K562 (cell line): Measurements from ENCODE around the gene CREB5. TPM values are rescaled to one million over a fixed set of nuclear protein-coding genes. Genes with fewer than 3 reads are reported as not detected.

Source experiments
- ATAC-seq: fragments of 200-7000 bp; cut with Tn5 transposase; 3 replicates; pipeline ENCODE4 v1.9.1; 2020; ENCODE audit warnings: moderate library complexity
- BruUV-seq: library from RNA; stranded (reverse); fragments of 400-500 nt; replicated peaks from 2 replicates; lab custom pipeline; 2021; lab: Mats Ljungman, UMichigan
- CTCF ChIA-PET: fragments of 300-600 bp; formaldehyde crosslinking; extraction: SDS; loops from one replicate; lab custom pipeline; 2021; ENCODE audit warnings: low intra/inter-chr PET ratio; lab: Yijun Ruan, JAX
- POLR2A ChIA-PET: fragments of 300-600, 350-650 bp; sonication (Branson Sonifier 250); formaldehyde crosslinking; extraction: SDS; loops from one replicate; lab custom pipeline; 2021; ENCODE audit warnings: antibody characterized with exemption, inconsistent platforms; lab: Yijun Ruan, JAX
- DNase-seq, 4 experiments: peaks; one replicate each; pipeline versions ENCODE4 v3.0.0 to v3.0.0-alpha.2; 2011 to 2018; ENCODE audit warnings: low spot score in 3 of 4, mixed read lengths in 3 of 4; ENCODE audit errors: extremely low read depth in 1 of 4
- FAIRE-seq: peaks from 2 replicates; lab custom pipeline; 2011; peaks lifted over from hg19 to GRCh38; lab: Jason Lieb, UNC
- H2AFZ ChIP-seq: 2 replicates; pipeline ENCODE4 v1.6.0; 2011; ENCODE audit warnings: low read depth, low read length, control low read depth, inconsistent platforms
- H3K27ac ChIP-seq: fragments of 200-600 bp; 3 replicates; pipeline ENCODE4 v1.8.0; 2011; ENCODE audit warnings: low read depth, mild to moderate bottlenecking, control low read depth, inconsistent platforms, low read length, moderate library complexity, mixed read lengths; ENCODE audit errors: extremely low read depth
- H3K27me3 ChIP-seq, 2 experiments: fragments of 300-600 bp in 1 of 2; 2 replicates in 1 of 2; 3 replicates in 1 of 2; pipeline versions ENCODE4 v1.6.0 to v1.8.0; 2011; ENCODE audit warnings: inconsistent platforms in 2 of 2, low read length in 2 of 2, mild to moderate bottlenecking in 1 of 2, mixed read lengths in 1 of 2, moderate library complexity in 1 of 2; ENCODE audit not compliant: control insufficient read depth in 2 of 2, insufficient read depth in 2 of 2
- H3K36me3 ChIP-seq: fragments of 300-600 bp; 3 replicates; pipeline ENCODE4 v1.8.0; 2011; ENCODE audit warnings: mild to moderate bottlenecking, low read length, inconsistent platforms; ENCODE audit not compliant: control insufficient read depth, insufficient read depth
- H3K4me1 ChIP-seq, 2 experiments: fragments of 200-600 bp in 1 of 2; replicated peaks in 1 of 2; 2 replicates in 1 of 2; 3 replicates in 1 of 2; pipeline versions ENCODE4 v1.5.1 to v1.8.0; 2011; ENCODE audit warnings: inconsistent platforms in 2 of 2, low read length in 2 of 2, mild to moderate bottlenecking in 1 of 2, mixed read lengths in 1 of 2, moderate library complexity in 1 of 2; ENCODE audit not compliant: control insufficient read depth in 2 of 2, insufficient read depth in 2 of 2
- H3K4me2 ChIP-seq: 2 replicates; pipeline ENCODE4 v1.6.1; 2011; ENCODE audit warnings: low read length, control low read depth, inconsistent platforms, mixed read lengths; ENCODE audit not compliant: insufficient read depth
- H3K4me3 ChIP-seq: fragments of 200-600 bp; sonication (generic), shearing (Covaris generic); 2 replicates; pipeline ENCODE4 v1.5.1; 2016; ENCODE audit warnings: control low read depth, inconsistent platforms
- H3K79me2 ChIP-seq: fragments of 200-600 bp; 3 replicates; pipeline ENCODE4 v1.8.0; 2011; ENCODE audit warnings: low read length, inconsistent platforms; ENCODE audit not compliant: control insufficient read depth, insufficient read depth
- H3K9ac ChIP-seq, 2 experiments: 2 replicates each; pipeline versions ENCODE4 v1.6.0 to v1.6.1; 2011; ENCODE audit warnings: low read depth in 2 of 2, low read length in 2 of 2, control low read depth in 1 of 2, inconsistent platforms in 1 of 2, mild to moderate bottlenecking in 1 of 2, mixed read lengths in 1 of 2; ENCODE audit not compliant: insufficient read depth in 1 of 2
- H3K9me1 ChIP-seq: one replicate; pipeline ENCODE4 v1.6.0; 2011; ENCODE audit warnings: inconsistent platforms, mild to moderate bottlenecking, low read length, moderate library complexity; ENCODE audit not compliant: control insufficient read depth, insufficient read depth
- H3K9me3 ChIP-seq: replicated peaks from 2 replicates; pipeline ENCODE4 v1.5.1; 2011; ENCODE audit warnings: low read depth, low read length, inconsistent platforms; ENCODE audit not compliant: control insufficient read depth, insufficient read depth
- H4K20me1 ChIP-seq: replicated peaks from 2 replicates; pipeline ENCODE4 v1.6.1; 2011; ENCODE audit warnings: low read length, inconsistent platforms, mixed read lengths; ENCODE audit not compliant: control insufficient read depth, insufficient read depth
- BRD9 ChIP-seq: fragments of 450-650 bp; IDR thresholded peaks from 2 replicates; pipeline ENCODE4 v1.6.1; 2018; ENCODE audit warnings: low read depth; ENCODE audit not compliant: partially characterized antibody
- ERF ChIP-seq: fragments of 450-650 bp; formaldehyde crosslinking; IDR thresholded peaks from 2 replicates; pipeline ENCODE4 v1.4.0; 2020; ENCODE audit warnings: mild to moderate bottlenecking, mixed read lengths
- FOSL1 ChIP-seq: fragments of 200-800 bp; sonication (Bioruptor generic); conservative IDR thresholded peaks from 2 replicates; pipeline ENCODE4 v1.6.1; 2016; ENCODE audit warnings: missing genetic modification characterization, missing compliant biosample characterization
- HNRNPUL1 ChIP-seq: fragments of 200-400 bp; formaldehyde crosslinking; IDR thresholded peaks from 2 replicates; pipeline ENCODE4 v1.6.1; 2017; ENCODE audit warnings: low read length
- KDM1A ChIP-seq, 2 experiments: fragments of 450-650 bp; IDR thresholded peaks; 2 replicates each; pipeline ENCODE4 v1.6.1; 2016; ENCODE audit warnings: mild to moderate bottlenecking in 2 of 2
- MTF1 ChIP-seq: fragments of 250-450 bp; sonication (Bioruptor Pico); IDR thresholded peaks from 2 replicates; pipeline ENCODE4 v1.9.0; 2021; ENCODE audit warnings: moderate library complexity, mild to moderate bottlenecking, inconsistent platforms, borderline replicate concordance
- NFE2 ChIP-seq: IDR thresholded peaks from 2 replicates; pipeline ENCODE4 v1.6.1; 2014; ENCODE audit warnings: antibody characterized with exemption, low read depth
- RNF2 ChIP-seq: sonication (generic); IDR thresholded peaks from 2 replicates; pipeline ENCODE4 v1.6.1; 2016
- ZBTB7A ChIP-seq: IDR thresholded peaks from 2 replicates; pipeline ENCODE4 v1.6.1; 2011; ENCODE audit warnings: low read depth, mild to moderate bottlenecking, low read length, moderate library complexity, borderline replicate concordance; ENCODE audit not compliant: control insufficient read depth
- ZNF121 ChIP-seq: sonication (generic); formaldehyde crosslinking; conservative IDR thresholded peaks from 2 replicates; pipeline ENCODE4 v1.8.0; 2022; ENCODE audit warnings: missing genetic modification reagents
- WGBS: fragments of 100-300 bp; shearing (Covaris generic); methylation state at CpG from one replicate; pipeline ENCODE4 v1.1.6; 2016; ENCODE audit warnings: low coverage, mixed read lengths; ENCODE audit not compliant: insufficient coverage; ENCODE audit errors: missing lambda C conversion rate; 5-methylcytosine and 5-hydroxymethylcytosine counted together
- in situ Hi-C: fragments of 300-500 bp; cut with MboI; formaldehyde crosslinking; loops from 4 replicates; pipeline ENCODE4 v1.15.0; 2018; ENCODE audit warnings: inconsistent platforms, mixed read lengths
- intact Hi-C: fragments of 100-400 bp; cut with micrococcal nuclease; formaldehyde crosslinking; loops from 2 replicates; pipeline ENCODE4 v1.14.2; 2022
- polyA plus RNA-seq, 8 experiments: library from polyadenylated mRNA; depleted of rRNA in 4 of 8; stranded (reverse) in 5 of 8; unstranded in 3 of 8; fragments of >200 nt; fragmentation: Nextera tagmentation in 2 of 8; fragmentation: Illumina TruSeq in 1 of 8; extraction: Ambion mirVana in 2 of 8; extraction: Trizol in 1 of 8; gene quantifications; 2 replicates each; pipeline versions ENCODE4 v1.2.1 to v1.2.3, GENCODE V29; 2011 to 2014; ENCODE audit warnings: inconsistent platforms in 1 of 8, missing spikeins in 1 of 8
- total RNA-seq, 7 experiments: library from RNA; depleted of rRNA in 6 of 7; stranded (reverse); fragments of >200 nt in 6 of 7; fragmentation: Illumina TruSeq in 2 of 7; extraction: Trizol in 2 of 7; gene quantifications; 2 replicates each; pipeline versions ENCODE4 v1.2.1 to v1.2.3, GENCODE V29; 2011 to 2021; ENCODE audit warnings: low replicate concordance in 1 of 7
- TF ChIP-seq, protein P1 (sequence below): fragments of 450-650 bp; IDR thresholded peaks from 2 replicates; pipeline ENCODE4 v1.6.1; 2016; ENCODE audit warnings: low read depth, mild to moderate bottlenecking, moderate library complexity
- TF ChIP-seq, protein P2 (sequence below): fragments of 150-350 bp; conservative IDR thresholded peaks from 2 replicates; pipeline ENCODE4 v1.6.1; 2014; ENCODE audit warnings: low read length
- TF ChIP-seq, protein P3 (sequence below): sonication (generic); formaldehyde crosslinking; IDR thresholded peaks from 2 replicates; pipeline ENCODE4 v1.8.0; 2022; ENCODE audit warnings: mild to moderate bottlenecking, missing genetic modification reagents

CREB5 gene
- total and polyA plus RNA-seq, 9 of the 15 experiments (the other 6 are each of a cell fraction or from before 2014, with no cell fraction given) = 0.33 to 6.4 (median 1.8) TPM

DNA sequence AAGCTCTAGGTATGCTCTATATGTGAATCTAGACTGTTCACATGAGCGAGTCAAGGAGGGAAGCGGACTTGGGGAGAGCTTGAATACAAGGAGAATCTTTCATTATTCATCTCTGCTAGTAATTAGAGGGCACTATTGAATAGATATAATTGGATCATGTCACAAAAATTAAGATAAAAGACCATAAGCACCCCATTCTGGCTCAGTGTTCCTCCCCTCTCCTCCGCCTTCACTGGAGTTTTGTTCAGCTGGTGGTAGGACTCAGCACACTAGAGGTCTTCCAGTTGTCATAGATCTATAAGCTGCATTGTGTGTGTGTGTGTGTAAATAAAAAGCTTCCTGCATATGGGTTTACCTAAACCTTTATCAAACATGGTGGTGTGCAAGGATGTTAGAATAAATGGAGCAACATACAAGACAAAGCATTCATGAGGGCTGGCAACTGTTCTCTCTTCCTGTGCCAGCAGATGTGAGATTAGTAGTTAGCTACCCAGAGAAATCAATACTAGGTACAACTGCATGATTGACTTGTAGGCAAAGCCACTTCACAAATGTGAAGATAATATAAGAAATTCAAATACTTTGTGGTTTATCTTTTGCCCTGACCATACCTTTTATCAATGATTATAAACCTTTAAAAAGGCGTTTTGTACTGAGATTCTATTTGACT lies 142.6 kb downstream of the CREB5 start:
- Histone ChIP-seq H3K9me1 (no peaks in the 10 kb centered on the region), H3K27ac (no peak overlapping the region), H3K4me1 (no peaks in the 10 kb centered on the region), H3K79me2 (no peaks in the 10 kb centered on the region), H4K20me1 (no peaks in the 10 kb centered on the region), H3K4me3 (no peak overlapping the region), H3K9me3 (no peaks in the 10 kb centered on the region), H3K4me2 (no peak overlapping the region), H3K9ac (no peak overlapping the region), H2AFZ (no peak overlapping the region), H3K27me3 (no peaks in the 10 kb centered on the region), H3K36me3 (no peaks in the 10 kb centered on the region)
- no TSS peak for BruUV-seq
- WGBS = 0% methylated on average over 4 of the region's 4 CpGs
- intact Hi-C loops (no loop called here), in situ Hi-C loops (no loop called here)
- no peak for FAIRE-seq
- TF ChIP-seq RNF2 (no peak), KDM1A (IDR thresholded peaks at IDR 0.05) (no peak)
- TF ChIP-seq, protein P1, sequence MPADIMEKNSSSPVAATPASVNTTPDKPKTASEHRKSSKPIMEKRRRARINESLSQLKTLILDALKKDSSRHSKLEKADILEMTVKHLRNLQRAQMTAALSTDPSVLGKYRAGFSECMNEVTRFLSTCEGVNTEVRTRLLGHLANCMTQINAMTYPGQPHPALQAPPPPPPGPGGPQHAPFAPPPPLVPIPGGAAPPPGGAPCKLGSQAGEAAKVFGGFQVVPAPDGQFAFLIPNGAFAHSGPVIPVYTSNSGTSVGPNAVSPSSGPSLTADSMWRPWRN = no peak
- POLR2A ChIA-PET = no interaction called here
- ATAC-seq = no peak
- no peak for DNase-seq
- CTCF ChIA-PET = no interaction called here

DNA sequence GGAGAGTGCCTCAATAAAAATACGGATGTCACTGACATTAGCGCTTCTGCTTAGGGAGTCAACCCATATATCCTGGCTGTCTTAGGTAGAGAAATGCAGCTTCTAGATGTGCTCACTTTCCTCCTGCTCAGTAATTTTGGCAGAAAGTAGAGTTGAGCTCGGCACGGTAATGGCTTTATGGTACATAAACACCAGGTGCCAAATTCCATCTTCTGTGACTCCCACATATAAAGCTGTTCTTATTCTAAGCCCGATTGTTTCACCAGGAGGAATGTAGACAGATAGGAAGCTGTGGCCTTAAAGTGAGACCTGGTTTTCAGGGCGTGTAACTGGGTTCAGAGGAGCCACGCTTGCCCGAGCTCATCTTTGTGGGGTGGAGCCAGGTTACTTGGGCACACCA lies 143.7 kb downstream of the CREB5 start:
- Histone ChIP-seq H3K36me3 (no peaks in the 10 kb centered on the region), H3K27me3 (no peaks in the 10 kb centered on the region), H3K9me1 (no peaks in the 10 kb centered on the region), H3K4me2 (no peak overlapping the region), H3K9ac (no peak overlapping the region), H3K79me2 (no peaks in the 10 kb centered on the region), H3K4me3 (no peak overlapping the region), H2AFZ (no peak overlapping the region), H4K20me1 (no peaks in the 10 kb centered on the region), H3K4me1 (no peaks in the 10 kb centered on the region), H3K9me3 (no peaks in the 10 kb centered on the region), H3K27ac (no peak overlapping the region)
- BruUV-seq = no TSS peak
- no peak for DNase-seq
- intact Hi-C loops = no loop called here
- ChIA-PET CTCF (no interaction called here), POLR2A (interaction anchor here (0.5 kb wide), 1 partner anchor 15 kb away, joined by 3 read pairs; no protein-coding TSS in a partner anchor)
- FAIRE-seq = no peak
- in situ Hi-C loops = no loop called here
- no peak for ATAC-seq
- under 1% methylated on average over 8 of the region's 8 CpGs for WGBS
- TF ChIP-seq ERF (no peak), MTF1 (no peak), BRD9 (no peak), HNRNPUL1 (no peak), ZNF121 (no peak), FOSL1 (no peak), ZBTB7A (no peak), NFE2 (no peak)
- TF ChIP-seq, protein P2, sequence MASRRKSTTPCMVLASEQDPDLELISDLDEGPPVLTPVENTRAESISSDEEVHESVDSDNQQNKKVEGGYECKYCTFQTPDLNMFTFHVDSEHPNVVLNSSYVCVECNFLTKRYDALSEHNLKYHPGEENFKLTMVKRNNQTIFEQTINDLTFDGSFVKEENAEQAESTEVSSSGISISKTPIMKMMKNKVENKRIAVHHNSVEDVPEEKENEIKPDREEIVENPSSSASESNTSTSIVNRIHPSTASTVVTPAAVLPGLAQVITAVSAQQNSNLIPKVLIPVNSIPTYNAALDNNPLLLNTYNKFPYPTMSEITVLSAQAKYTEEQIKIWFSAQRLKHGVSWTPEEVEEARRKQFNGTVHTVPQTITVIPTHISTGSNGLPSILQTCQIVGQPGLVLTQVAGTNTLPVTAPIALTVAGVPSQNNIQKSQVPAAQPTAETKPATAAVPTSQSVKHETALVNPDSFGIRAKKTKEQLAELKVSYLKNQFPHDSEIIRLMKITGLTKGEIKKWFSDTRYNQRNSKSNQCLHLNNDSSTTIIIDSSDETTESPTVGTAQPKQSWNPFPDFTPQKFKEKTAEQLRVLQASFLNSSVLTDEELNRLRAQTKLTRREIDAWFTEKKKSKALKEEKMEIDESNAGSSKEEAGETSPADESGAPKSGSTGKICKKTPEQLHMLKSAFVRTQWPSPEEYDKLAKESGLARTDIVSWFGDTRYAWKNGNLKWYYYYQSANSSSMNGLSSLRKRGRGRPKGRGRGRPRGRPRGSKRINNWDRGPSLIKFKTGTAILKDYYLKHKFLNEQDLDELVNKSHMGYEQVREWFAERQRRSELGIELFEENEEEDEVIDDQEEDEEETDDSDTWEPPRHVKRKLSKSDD = no peak
- TF ChIP-seq, protein P3, sequence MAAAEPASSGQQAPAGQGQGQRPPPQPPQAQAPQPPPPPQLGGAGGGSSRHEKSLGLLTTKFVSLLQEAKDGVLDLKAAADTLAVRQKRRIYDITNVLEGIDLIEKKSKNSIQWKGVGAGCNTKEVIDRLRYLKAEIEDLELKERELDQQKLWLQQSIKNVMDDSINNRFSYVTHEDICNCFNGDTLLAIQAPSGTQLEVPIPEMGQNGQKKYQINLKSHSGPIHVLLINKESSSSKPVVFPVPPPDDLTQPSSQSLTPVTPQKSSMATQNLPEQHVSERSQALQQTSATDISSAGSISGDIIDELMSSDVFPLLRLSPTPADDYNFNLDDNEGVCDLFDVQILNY = no peak
